ENCODE data around the gene SLC43A3.

Gene SLC43A3

DNA sequence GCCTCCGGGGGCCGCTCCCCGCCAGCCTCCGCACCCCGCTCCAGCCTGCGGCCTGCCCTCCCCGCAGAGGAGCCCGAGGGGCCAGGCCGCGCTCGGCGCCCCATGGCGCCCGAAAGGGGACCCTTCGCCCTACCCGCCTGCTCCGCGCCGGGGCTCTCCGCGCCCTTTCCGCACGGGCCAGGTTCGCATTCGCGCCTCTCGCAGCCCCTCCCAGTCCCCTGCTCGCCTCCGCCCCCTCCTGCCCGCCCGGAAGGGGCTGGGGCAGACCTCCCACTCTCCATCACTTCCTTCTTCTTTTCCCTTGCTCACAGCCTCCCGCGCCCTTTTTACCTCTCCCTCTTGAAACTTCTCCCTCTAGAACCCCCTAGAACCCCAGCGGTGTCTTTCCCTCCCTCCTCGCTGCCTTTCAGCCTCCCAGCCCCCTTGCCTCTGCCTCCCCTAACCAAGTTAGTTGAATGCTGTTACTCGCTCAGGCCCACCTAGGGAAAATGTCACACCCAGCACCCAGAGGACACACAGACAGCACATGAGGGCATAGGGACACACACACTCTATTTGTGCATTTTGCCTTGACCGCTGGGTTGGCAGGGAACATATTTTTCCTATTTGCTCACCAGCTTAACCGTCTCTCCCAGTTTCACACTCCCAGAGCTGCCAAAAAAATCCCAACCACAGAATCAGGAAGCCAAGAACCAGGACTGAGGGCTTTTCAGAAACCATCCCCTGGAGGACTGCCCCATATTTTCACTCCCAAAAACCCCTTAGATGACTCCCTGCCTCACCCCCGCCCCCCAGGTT lies at the start of gene SLC43A3:
Gene SLC43A3 (minus strand): TSS at position 193 of the 798 bp plus-strand sequence. CDS start 949 bp downstream, outside the sequence.
- DNase-seq (ENCODE audit: low read depth in 3 of 3) = peak; percentile 62 to 74 (median 73)

DNA sequence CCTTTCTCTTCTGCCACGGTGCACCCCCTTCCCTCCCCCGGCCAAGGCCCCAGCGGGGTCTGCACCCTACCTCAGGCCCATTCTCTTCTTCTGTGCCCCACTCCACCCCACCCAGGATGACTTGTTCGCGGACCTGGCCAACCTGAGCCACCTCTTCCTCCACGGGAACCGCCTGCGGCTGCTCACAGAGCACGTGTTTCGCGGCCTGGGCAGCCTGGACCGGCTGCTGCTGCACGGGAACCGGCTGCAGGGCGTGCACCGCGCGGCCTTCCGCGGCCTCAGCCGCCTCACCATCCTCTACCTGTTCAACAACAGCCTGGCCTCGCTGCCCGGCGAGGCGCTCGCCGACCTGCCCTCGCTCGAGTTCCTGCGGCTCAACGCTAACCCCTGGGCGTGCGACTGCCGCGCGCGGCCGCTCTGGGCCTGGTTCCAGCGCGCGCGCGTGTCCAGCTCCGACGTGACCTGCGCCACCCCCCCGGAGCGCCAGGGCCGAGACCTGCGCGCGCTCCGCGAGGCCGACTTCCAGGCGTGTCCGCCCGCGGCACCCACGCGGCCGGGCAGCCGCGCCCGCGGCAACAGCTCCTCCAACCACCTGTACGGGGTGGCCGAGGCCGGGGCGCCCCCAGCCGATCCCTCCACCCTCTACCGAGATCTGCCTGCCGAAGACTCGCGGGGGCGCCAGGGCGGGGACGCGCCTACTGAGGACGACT lies 49.3 kb upstream of the SLC43A3 start:
- DNase-seq (ENCODE audit: low read depth in 3 of 3) = peak in 1 of 3 experiments; percentile 28

GRCh38 chr11:57475671-57476046 lies 48.7 kb upstream of the SLC43A3 start:
- no peak for DNase-seq (ENCODE audit: low read depth in 3 of 3)

- no peak for DNase-seq (ENCODE audit: low read depth in 3 of 3)
Observed at GRCh38 chr11:57475191-57475590, 48.3 kb upstream of the SLC43A3 start.

- no peak for DNase-seq (ENCODE audit: low read depth in 3 of 3)
Observed at GRCh38 chr11:57474803-57475115, 47.8 kb upstream of the SLC43A3 start.

DNA sequence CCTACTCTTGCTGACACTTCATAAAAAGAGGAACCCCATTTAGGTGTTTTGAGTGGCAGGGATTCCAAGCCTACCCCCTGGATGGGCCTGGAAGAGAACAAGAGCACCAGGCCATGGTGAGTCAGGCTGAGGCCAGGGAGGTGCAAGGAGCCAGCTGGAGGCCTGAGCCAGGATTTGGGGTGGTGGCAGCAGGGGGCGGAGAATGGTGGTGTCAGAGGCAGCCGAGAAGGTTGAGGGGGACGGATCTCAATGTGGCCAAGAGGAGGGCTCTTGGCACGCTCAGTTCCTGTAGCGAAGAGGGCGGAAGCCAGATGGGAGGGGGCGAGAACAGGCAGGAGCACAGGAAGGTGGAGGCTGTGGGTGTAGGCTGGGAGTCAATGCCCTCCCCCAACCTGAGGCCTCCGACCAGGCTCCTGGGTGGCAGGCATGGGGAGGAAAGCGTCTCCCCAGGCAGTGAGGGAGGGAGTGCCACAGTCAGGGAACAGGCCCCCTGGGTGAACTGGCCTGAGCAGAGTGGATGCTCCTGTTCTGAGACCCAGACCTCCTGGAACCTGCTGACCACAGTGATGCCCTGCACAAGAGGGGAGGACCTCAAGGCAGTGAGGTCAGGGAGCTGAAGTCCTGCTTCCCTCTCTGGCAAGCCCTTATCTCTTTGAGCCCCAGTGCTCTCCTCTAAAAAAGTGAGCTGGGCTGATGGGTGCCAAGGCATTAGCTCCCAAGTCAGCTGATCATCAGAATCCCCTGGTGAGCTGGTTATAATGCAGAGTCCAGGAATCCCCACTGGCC lies 47.3 kb upstream of the SLC43A3 start:
- no peak for DNase-seq (ENCODE audit: low read depth in 3 of 3)

- DNase-seq (ENCODE audit: low read depth in 3 of 3) = no peak
Observed at GRCh38 chr11:57473285-57473841, 46.4 kb upstream of the SLC43A3 start.

- DNase-seq (ENCODE audit: low read depth in 3 of 3) = no peak
Observed at GRCh38 chr11:57471496-57471895, 44.6 kb upstream of the SLC43A3 start.

- no peak for DNase-seq (ENCODE audit: low read depth in 3 of 3)
Observed at GRCh38 chr11:57469268-57469667, 42.3 kb upstream of the SLC43A3 start.

DNA sequence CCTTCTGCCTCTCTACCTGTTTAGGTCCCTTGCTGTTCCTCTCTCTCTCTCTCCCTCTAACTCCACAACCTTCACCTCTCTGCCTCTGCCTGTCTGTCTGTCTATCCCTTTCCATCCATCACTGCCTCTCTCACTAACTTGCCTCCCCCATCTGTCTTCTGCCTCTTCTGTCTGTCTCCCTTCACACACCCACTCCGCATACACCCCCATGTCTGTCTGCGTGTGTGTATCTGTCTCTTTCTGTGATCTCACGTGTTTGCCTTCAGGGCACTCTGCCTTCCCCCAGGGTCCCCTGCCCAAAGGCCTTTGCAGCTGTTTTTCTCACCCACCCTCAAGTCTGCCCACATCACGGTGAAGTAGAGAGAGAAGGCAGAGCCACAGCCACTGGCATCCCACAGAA lies 41.4 kb upstream of the SLC43A3 start:
- DNase-seq (ENCODE audit: low read depth in 3 of 3) = no peak

- DNase-seq (ENCODE audit: low read depth in 3 of 3) = no peak
Observed at GRCh38 chr11:57467508-57468157, 40.7 kb upstream of the SLC43A3 start.

DNA sequence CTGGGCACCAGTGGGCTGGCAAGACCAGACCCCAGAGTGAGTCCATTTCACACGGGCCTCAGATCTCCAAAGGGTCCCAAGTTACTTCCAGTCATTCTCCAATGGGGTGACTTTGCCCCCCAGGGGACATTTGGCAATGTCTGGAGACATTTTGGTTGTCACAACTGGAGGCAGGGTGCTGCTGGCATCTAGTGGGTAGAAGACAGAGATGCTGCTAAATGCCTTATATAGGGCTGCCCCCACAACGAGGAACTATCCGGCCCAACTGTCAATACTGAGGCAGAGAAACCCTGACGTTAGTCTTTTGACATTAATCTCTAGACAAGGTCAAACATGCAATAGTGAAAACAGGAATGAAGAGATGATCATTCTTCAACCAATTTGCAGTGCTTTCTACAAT lies 39.8 kb upstream of the SLC43A3 start:
- DNase-seq (ENCODE audit: low read depth in 3 of 3) = no peak

GRCh38 chr11:57464539-57465181 lies 37.7 kb upstream of the SLC43A3 start:
- no peak for DNase-seq (ENCODE audit: low read depth in 3 of 3)

- no peak for DNase-seq (ENCODE audit: low read depth in 3 of 3)
Observed at GRCh38 chr11:57463671-57464538, 37.0 kb upstream of the SLC43A3 start.

DNA sequence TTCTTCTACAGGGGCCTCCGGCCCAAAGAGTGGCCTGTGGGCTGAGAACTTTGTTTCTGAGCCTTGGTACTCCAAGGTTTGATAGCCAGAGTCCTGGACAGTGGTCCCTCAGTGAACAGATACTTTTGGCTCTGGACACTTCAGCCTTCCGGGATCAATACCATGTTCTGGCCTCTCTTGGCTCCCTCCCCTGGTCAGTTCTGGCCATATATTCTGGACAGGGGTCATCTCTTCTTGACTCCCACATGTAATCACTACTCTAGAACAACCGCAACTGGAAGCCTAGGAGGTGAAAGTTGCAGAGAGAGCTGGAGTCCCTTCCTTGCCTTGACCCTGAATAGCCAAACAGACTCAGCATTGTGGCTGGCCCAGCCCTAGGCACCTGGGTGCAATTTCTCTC lies 35.7 kb upstream of the SLC43A3 start:
- DNase-seq (ENCODE audit: low read depth in 3 of 3) = no peak

DNA sequence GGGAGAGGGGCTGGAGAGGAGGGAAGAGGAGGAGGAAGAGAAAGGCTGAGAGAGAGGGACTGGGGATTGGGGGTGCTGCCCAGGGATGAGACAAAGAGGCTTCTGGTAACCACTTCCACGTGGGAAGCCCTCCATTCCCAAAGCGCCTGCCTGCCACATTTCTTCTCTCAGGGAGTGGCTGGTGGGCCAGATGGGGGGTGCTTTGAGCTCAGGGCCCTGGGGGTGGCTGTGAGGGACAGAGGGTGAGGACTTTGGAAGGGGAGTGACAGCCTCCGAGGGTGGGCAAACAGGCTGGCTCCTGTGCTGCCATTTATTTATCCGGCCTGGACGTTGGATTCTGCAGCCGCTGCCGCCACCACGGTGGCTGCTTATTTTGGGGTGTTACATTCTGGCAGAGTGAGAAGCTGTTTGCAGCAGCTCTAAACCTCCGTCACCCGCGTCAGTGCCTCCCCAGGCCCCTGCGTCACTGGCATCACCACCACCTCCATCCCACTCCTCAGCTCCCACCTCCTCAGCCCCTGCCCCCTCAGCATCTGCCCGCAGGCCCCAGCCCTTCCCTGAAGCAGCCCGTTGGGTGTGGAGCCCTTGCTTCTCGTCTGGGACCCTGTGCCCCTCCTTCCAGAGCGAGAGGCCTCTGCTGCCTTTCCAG lies 35.0 kb upstream of the SLC43A3 start:
- no peak for DNase-seq (ENCODE audit: low read depth in 3 of 3)

GRCh38 chr11:57460758-57461749 lies 34.1 kb upstream of the SLC43A3 start:
- no peak for DNase-seq (ENCODE audit: low read depth in 3 of 3)

GRCh38 chr11:57460022-57460757 lies 33.3 kb upstream of the SLC43A3 start, which contains the start of gene RTN4RL2:
RTN4RL2 (plus strand) TSS chr11:57460528; CDS start chr11:57460866, 338 bp downstream.
- peak in 1 of 3 experiments; percentile 24 for DNase-seq (ENCODE audit: low read depth in 3 of 3)
